NT2/D1 (cell line): ENCODE results near the gene GSTM4.

Experiments
- YY1 ChIP-seq: IDR thresholded peaks from 2 replicates; pipeline ENCODE4 v1.6.1; 2011; ENCODE audit not compliant: insufficient read length, insufficient read depth
- ZNF274 ChIP-seq: IDR thresholded peaks from 2 replicates; pipeline ENCODE4 v1.6.1; 2011; ENCODE audit warnings: mild to moderate bottlenecking, low read depth, low read length

DNA sequence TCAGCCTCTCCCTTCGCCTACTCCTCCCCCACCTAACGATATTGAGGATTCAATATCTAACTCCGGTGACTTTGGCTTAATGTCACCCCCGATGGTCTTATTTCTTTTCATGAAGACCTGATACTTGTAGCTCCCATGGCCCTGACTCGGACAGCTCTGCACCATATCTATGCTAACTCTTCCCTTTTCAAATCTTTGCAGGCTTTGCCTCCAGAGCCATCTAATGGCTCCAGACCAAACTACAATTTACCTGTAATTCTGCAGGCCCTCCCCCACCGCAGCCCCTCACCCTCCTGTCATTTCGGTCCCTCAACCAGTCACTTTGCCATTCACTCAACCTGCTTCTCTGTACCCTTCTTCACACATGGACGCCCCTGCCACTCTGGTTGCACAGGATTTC lies 48.3 kb downstream of the GSTM4 start:
- TF ChIP-seq YY1 (no peak), ZNF274 (no peak)
